Sigmoid colon (tissue), 4 donors: Measurements from ENCODE around the gene PDHX.

Source experiments
- EP300 ChIP-seq, 4 donors: sonication (generic); formaldehyde crosslinking; IDR thresholded peaks; one replicate each; pipeline ENCODE4 v1.6.1; 2017; ENCODE audit warnings: antibody characterized with exemption in 4 of 4
- POLR2AphosphoS5 ChIP-seq, 4 donors: sonication (generic); formaldehyde crosslinking; IDR thresholded peaks; one replicate each; pipeline ENCODE4 v1.6.1; 2017; ENCODE audit warnings: antibody characterized with exemption in 4 of 4
- TF ChIP-seq, protein P1 (sequence below), 4 experiments: fragments of 450-650 bp in 3 of 4; fragments of 200-600 bp in 1 of 4; IDR thresholded peaks; one replicate each; pipeline ENCODE4 v1.5.1; 2016 to 2019; ENCODE audit warnings: antibody characterized with exemption in 4 of 4, mild to moderate bottlenecking in 3 of 4, moderate library complexity in 2 of 4

DNA sequence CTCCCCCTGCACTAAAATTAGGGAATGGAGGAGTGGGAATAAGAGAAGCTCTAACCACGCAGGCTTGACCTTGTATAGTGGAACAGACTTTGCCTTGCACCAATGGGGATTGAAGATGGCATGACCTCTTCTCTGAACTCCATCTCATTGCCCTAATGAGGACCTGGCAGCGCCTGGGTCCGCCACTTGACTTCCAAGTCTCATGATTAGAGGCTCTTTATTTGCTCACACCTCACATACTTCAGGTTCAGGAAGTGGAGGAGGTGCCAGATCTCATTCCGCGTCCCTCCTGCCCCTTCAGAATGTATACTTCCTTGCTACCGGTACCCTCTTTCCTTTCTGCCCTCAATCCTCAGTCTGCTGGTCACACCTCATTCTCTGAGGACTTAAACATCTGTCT, 116.6 kb downstream of the PDHX start:
- no peak for TF ChIP-seq POLR2AphosphoS5 (IDR thresholded peaks at IDR 0.05)
- TF ChIP-seq, protein P1, sequence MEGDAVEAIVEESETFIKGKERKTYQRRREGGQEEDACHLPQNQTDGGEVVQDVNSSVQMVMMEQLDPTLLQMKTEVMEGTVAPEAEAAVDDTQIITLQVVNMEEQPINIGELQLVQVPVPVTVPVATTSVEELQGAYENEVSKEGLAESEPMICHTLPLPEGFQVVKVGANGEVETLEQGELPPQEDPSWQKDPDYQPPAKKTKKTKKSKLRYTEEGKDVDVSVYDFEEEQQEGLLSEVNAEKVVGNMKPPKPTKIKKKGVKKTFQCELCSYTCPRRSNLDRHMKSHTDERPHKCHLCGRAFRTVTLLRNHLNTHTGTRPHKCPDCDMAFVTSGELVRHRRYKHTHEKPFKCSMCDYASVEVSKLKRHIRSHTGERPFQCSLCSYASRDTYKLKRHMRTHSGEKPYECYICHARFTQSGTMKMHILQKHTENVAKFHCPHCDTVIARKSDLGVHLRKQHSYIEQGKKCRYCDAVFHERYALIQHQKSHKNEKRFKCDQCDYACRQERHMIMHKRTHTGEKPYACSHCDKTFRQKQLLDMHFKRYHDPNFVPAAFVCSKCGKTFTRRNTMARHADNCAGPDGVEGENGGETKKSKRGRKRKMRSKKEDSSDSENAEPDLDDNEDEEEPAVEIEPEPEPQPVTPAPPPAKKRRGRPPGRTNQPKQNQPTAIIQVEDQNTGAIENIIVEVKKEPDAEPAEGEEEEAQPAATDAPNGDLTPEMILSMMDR (IDR thresholded peaks at IDR 0.05), result no peak
- TF ChIP-seq EP300 (IDR thresholded peaks at IDR 0.05), result no peak
